Measurements from ENCODE around the gene MAGI2.

DNA sequence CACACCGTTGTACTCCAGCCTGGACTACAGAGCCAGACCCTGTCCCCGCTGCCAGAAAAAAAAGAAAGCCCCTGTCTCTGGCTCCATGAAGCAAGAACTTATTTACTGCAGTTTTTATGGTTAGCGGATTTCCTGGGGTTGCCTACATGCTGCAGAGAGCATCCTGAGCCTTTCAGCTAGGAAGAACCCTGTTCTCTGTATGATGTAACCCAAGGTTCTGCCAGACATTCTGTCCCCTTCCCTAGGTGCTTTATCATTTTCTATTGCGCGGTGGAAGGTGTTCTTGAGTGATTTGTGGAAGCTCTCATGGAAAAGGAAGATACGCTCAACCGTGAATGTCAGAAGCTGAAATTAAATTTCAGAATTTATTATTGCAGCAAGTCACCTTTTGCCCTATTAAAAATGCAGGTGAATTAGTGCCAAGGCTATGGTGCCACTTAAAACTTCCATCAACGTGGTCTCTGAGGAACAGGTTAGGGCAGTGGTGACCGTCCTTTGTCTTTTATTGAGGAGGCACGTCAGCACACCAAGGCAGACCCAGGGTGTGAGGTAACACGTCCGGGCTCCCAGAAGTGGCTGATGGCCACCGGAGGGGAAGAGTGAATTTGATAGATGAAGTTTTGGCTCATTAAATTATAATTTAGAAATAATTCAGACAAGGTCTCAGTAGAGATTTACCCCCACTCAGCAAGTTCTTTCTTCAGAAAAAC lies 1381.8 kb downstream of the MAGI2 start:
- TF ChIP-seq, protein P1, sequence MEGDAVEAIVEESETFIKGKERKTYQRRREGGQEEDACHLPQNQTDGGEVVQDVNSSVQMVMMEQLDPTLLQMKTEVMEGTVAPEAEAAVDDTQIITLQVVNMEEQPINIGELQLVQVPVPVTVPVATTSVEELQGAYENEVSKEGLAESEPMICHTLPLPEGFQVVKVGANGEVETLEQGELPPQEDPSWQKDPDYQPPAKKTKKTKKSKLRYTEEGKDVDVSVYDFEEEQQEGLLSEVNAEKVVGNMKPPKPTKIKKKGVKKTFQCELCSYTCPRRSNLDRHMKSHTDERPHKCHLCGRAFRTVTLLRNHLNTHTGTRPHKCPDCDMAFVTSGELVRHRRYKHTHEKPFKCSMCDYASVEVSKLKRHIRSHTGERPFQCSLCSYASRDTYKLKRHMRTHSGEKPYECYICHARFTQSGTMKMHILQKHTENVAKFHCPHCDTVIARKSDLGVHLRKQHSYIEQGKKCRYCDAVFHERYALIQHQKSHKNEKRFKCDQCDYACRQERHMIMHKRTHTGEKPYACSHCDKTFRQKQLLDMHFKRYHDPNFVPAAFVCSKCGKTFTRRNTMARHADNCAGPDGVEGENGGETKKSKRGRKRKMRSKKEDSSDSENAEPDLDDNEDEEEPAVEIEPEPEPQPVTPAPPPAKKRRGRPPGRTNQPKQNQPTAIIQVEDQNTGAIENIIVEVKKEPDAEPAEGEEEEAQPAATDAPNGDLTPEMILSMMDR (IDR thresholded peaks at IDR 0.05; ENCODE audit: insufficient read depth, low read length, poor library complexity, severe bottlenecking), result no peak
- TF ChIP-seq EZH2phosphoT487 (conservative IDR thresholded peaks at IDR 0.05; ENCODE audit: low read length), result no peak
